Right hindlimb (tissue), 1 donor: Measurements from ENCODE around the gene RIBC1.
"Not testable (repeated sequence)": the region's sequence is repeated elsewhere in the genome, so short reads cannot be mapped to it uniquely, and the experiment has no call there.

Experiments used
- DNase-seq: peaks from one replicate; pipeline ENCODE4 v3.0.0-alpha.2; 2018

The RIBC1 gene

GRCh38 chrX:53437206-53437605 lies 14.5 kb downstream of the RIBC1 start:
- DNase-seq: no peak

- no peak for DNase-seq
Measured at GRCh38 chrX:53438174-53438831, 15.6 kb downstream of the RIBC1 start.

GRCh38 chrX:53438832-53439230 lies 16.2 kb downstream of the RIBC1 start:
- no peak for DNase-seq

GRCh38 chrX:53440101-53440500 lies 17.4 kb downstream of the RIBC1 start:
- no peak for DNase-seq

GRCh38 chrX:53440621-53441517 lies 18.2 kb downstream of the RIBC1 start:
- DNase-seq: peak; percentile 41

- DNase-seq: peak; percentile 63
Measured at GRCh38 chrX:53441531-53442321, 19.1 kb downstream of the RIBC1 start.

- DNase-seq: no peak
Measured at GRCh38 chrX:53442322-53442631, 19.6 kb downstream of the RIBC1 start.

GRCh38 chrX:53445977-53446376 lies 23.3 kb downstream of the RIBC1 start:
- no peak for DNase-seq

GRCh38 chrX:53447441-53447840 lies 24.8 kb downstream of the RIBC1 start:
- no peak for DNase-seq

- DNase-seq: no peak
Measured at GRCh38 chrX:53449632-53450031, 27.0 kb downstream of the RIBC1 start.

- DNase-seq: no peak
Measured at GRCh38 chrX:53452812-53453211, 30.1 kb downstream of the RIBC1 start.

GRCh38 chrX:53456254-53456653 lies 33.6 kb downstream of the RIBC1 start:
- no peak for DNase-seq

- DNase-seq: no peak
Measured at GRCh38 chrX:53458082-53458481, 35.4 kb downstream of the RIBC1 start.

- not testable (repeated sequence) for DNase-seq
Measured at GRCh38 chrX:53468659-53469058, 46.0 kb downstream of the RIBC1 start.

GRCh38 chrX:53471346-53471745 lies 48.7 kb downstream of the RIBC1 start:
- DNase-seq: no peak

GRCh38 chrX:53474707-53475106 lies 52.0 kb downstream of the RIBC1 start:
- DNase-seq: no peak

- no peak for DNase-seq
Measured at GRCh38 chrX:53476371-53476770, 53.7 kb downstream of the RIBC1 start.

GRCh38 chrX:53479301-53479700 lies 56.6 kb downstream of the RIBC1 start:
- no peak for DNase-seq
